Measurements from ENCODE around the gene AFMID.

- TF ChIP-seq SP2 (IDR thresholded peaks at IDR 0.05; ENCODE audit: low read length) (no peak), JUN (IDR thresholded peaks at IDR 0.05; ENCODE audit: low read depth, low read length) (no peak), KDM5A (IDR thresholded peaks at IDR 0.05; ENCODE audit: low read length) (no peak), EZH2 (IDR thresholded peaks at IDR 0.05; ENCODE audit: low read depth, low read length, severe bottlenecking) (no peak), CTCF (IDR thresholded peaks at IDR 0.05; ENCODE audit: control extremely low read depth in 1 of 3, insufficient read depth in 1 of 3, low read depth in 1 of 3, low read length in 3 of 3) (no peak), EP300 (IDR thresholded peaks at IDR 0.05; ENCODE audit: borderline replicate concordance in 1 of 2, low read depth in 2 of 2, low read length in 2 of 2) (no peak), TAF1 (IDR thresholded peaks at IDR 0.05; ENCODE audit: low read depth, low read length) (no peak), RNF2 (IDR thresholded peaks at IDR 0.05; ENCODE audit: borderline replicate concordance, low read depth, low read length, missing control alignments, poor library complexity, severe bottlenecking) (no peak)
Measured at GRCh38 chr17:78240839-78241238, 53.7 kb downstream of the AFMID start.

All from H1 (cell line).